Esophagus (tissue), 2 donors: Measurements from ENCODE around the gene UBR4. TPM values are rescaled to one million over a fixed set of nuclear protein-coding genes. Genes with fewer than 3 reads are reported as not detected.

Experiments
- H3K27ac ChIP-seq, 2 donors: one replicate each; pipeline ENCODE4 v1.5.1; 2013; ENCODE audit warnings: low read depth in 2 of 2, mild to moderate bottlenecking in 2 of 2, inconsistent platforms in 1 of 2, low read length in 1 of 2, moderate library complexity in 1 of 2
- H3K27me3 ChIP-seq, 2 donors: one replicate each; pipeline ENCODE4 v1.6.1; 2013; ENCODE audit warnings: low read length in 2 of 2, control low read depth in 1 of 2, mild to moderate bottlenecking in 1 of 2; ENCODE audit not compliant: insufficient read depth in 2 of 2, control insufficient read depth in 1 of 2
- H3K36me3 ChIP-seq, 2 donors: one replicate each; pipeline ENCODE4 v1.6.1; 2013; ENCODE audit warnings: low read length in 1 of 2; ENCODE audit not compliant: control insufficient read depth in 2 of 2, insufficient read depth in 2 of 2
- H3K4me1 ChIP-seq, 2 donors: one replicate each; pipeline ENCODE4 v1.6.1; 2013; ENCODE audit warnings: low read length in 1 of 2; ENCODE audit not compliant: control insufficient read depth in 2 of 2, insufficient read depth in 2 of 2
- H3K4me3 ChIP-seq, 2 donors: one replicate each; pipeline ENCODE4 v1.5.1; 2013; ENCODE audit warnings: low read length in 2 of 2, mild to moderate bottlenecking in 2 of 2, low read depth in 1 of 2, moderate library complexity in 1 of 2
- H3K9me3 ChIP-seq, 2 donors: one replicate each; pipeline ENCODE4 v1.6.1; 2013; ENCODE audit warnings: mild to moderate bottlenecking in 2 of 2, low read depth in 1 of 2, low read length in 1 of 2, moderate library complexity in 1 of 2; ENCODE audit not compliant: control insufficient read depth in 2 of 2, insufficient read depth in 1 of 2
- WGBS, 2 donors: extraction: QIAGEN DNeasy Blood & Tissue Kit; methylation state at CpG; one replicate each; pipeline ENCODE4 v1.1.7; 2013; 5-methylcytosine and 5-hydroxymethylcytosine counted together
- polyA plus RNA-seq, 2 donors: library from polyadenylated mRNA; stranded (reverse); fragments of 200-250 nt; gene quantifications; one replicate each; pipeline ENCODE4 v1.2.3, GENCODE V29; 2013
- donor health status: healthy with polysubstance abuse.
- donor health status: Bipolar disorder and iron deficiency.

UBR4 gene
- polyA plus RNA-seq, 2 donors, result 81.9 to 89.9 TPM

GRCh38 chr1:19160831-19161230, 49.2 kb downstream of the UBR4 start:
- no peaks in the 10 kb centered on the region for H3K4me1 ChIP-seq
- no peaks in the 10 kb centered on the region for H3K9me3 ChIP-seq
- no peaks in the 10 kb centered on the region for H3K27me3 ChIP-seq
- H3K36me3 ChIP-seq, result peaks cover 36 to 57% of the 10 kb centered on the region in 2 donors
- WGBS, 2 donors, result 95 to 96% methylated on average over 7 of the region's 7 CpGs
- H3K27ac ChIP-seq, result no peak overlapping the region
- H3K4me3 ChIP-seq, result no peak overlapping the region

- peaks cover 47 to 58% of the 10 kb centered on the region in 2 donors for H3K36me3 ChIP-seq
- WGBS, 2 donors, result 86 to 89% methylated on average over 8 of the region's 8 CpGs
- no peak overlapping the region for H3K4me3 ChIP-seq
- no peaks in the 10 kb centered on the region for H3K27me3 ChIP-seq
- peak overlapping the region in 1 of 2 donors; percentile 14 for H3K27ac ChIP-seq
- H3K9me3 ChIP-seq, result no peaks in the 10 kb centered on the region
- H3K4me1 ChIP-seq, result no peaks in the 10 kb centered on the region
Observed at GRCh38 chr1:19157653-19158052, 52.4 kb downstream of the UBR4 start.

- Histone ChIP-seq H3K4me1 (no peaks in the 10 kb centered on the region), H3K27ac (no peak overlapping the region), H3K9me3 (no peaks in the 10 kb centered on the region), H3K4me3 (no peak overlapping the region), H3K27me3 (no peaks in the 10 kb centered on the region), H3K36me3 (peaks cover 52 to 57% of the 10 kb centered on the region in 2 donors)
- WGBS, 2 donors, result 52 to 54% methylated on average over 5 of the region's 5 CpGs
Observed at GRCh38 chr1:19156676-19157075, 53.4 kb downstream of the UBR4 start.

GRCh38 chr1:19154876-19155275, 55.2 kb downstream of the UBR4 start:
- H3K36me3 ChIP-seq, result peaks cover 47 to 59% of the 10 kb centered on the region in 2 donors

GRCh38 chr1:19153169-19153568, 56.9 kb downstream of the UBR4 start:
- H3K4me1 ChIP-seq, result no peaks in the 10 kb centered on the region
- H3K36me3 ChIP-seq, result peaks cover 56 to 63% of the 10 kb centered on the region in 2 donors
- H3K4me3 ChIP-seq, result no peak overlapping the region
- no peaks in the 10 kb centered on the region for H3K9me3 ChIP-seq
- 93 to 94% methylated on average over 7 of the region's 7 CpGs for WGBS, 2 donors
- no peaks in the 10 kb centered on the region for H3K27me3 ChIP-seq
- no peak overlapping the region for H3K27ac ChIP-seq

More at GRCh38 chr1:19154876-19155275, 55.2 kb downstream of the UBR4 start:
- no peaks in the 10 kb centered on the region for H3K27me3 ChIP-seq
- H3K4me1 ChIP-seq, result no peaks in the 10 kb centered on the region
- H3K27ac ChIP-seq, result no peak overlapping the region
- H3K9me3 ChIP-seq, result no peaks in the 10 kb centered on the region
- H3K4me3 ChIP-seq, result no peak overlapping the region
- WGBS, 2 donors, result 79 to 83% methylated on average over 7 of the region's 7 CpGs

- 94 to 97% methylated on average over 9 of the region's 9 CpGs for WGBS, 2 donors
- Histone ChIP-seq H3K27me3 (no peaks in the 10 kb centered on the region), H3K27ac (no peak overlapping the region), H3K4me1 (no peaks in the 10 kb centered on the region), H3K36me3 (peaks cover 61 to 66% of the 10 kb centered on the region in 2 donors), H3K4me3 (no peak overlapping the region), H3K9me3 (no peaks in the 10 kb centered on the region)
Observed at GRCh38 chr1:19151537-19151936, 58.5 kb downstream of the UBR4 start.

- Histone ChIP-seq H3K27me3 (no peaks in the 10 kb centered on the region), H3K4me3 (no peak overlapping the region), H3K4me1 (no peaks in the 10 kb centered on the region), H3K27ac (no peak overlapping the region), H3K36me3 (peaks cover 62 to 65% of the 10 kb centered on the region in 2 donors), H3K9me3 (no peaks in the 10 kb centered on the region)
- 80 to 89% methylated on average over 3 of the region's 3 CpGs for WGBS, 2 donors
Observed at GRCh38 chr1:19149736-19150135, 60.3 kb downstream of the UBR4 start.

- peaks cover 29 to 34% of the 10 kb centered on the region in 2 donors for H3K36me3 ChIP-seq
- no peaks in the 10 kb centered on the region for H3K9me3 ChIP-seq
- no peak overlapping the region for H3K27ac ChIP-seq
- H3K4me1 ChIP-seq, result no peaks in the 10 kb centered on the region
- 81 to 84% methylated on average over 12 of the region's 12 CpGs for WGBS, 2 donors
- H3K27me3 ChIP-seq, result no peaks in the 10 kb centered on the region
- H3K4me3 ChIP-seq, result no peak overlapping the region
Observed at GRCh38 chr1:19140465-19140864, 69.6 kb downstream of the UBR4 start.

- Histone ChIP-seq H3K4me3 (no peak overlapping the region), H3K27me3 (no peaks in the 10 kb centered on the region), H3K27ac (no peak overlapping the region), H3K36me3 (peaks cover 29 to 32% of the 10 kb centered on the region in 2 donors), H3K9me3 (no peaks in the 10 kb centered on the region), H3K4me1 (no peaks in the 10 kb centered on the region)
- WGBS, 2 donors, result 68 to 73% methylated on average over 3 of the region's 3 CpGs
Observed at GRCh38 chr1:19139711-19140110, 70.4 kb downstream of the UBR4 start.

GRCh38 chr1:19138958-19139581, 71.0 kb downstream of the UBR4 start:
- no peaks in the 10 kb centered on the region for H3K4me1 ChIP-seq
- H3K27me3 ChIP-seq, result no peaks in the 10 kb centered on the region
- no peaks in the 10 kb centered on the region for H3K9me3 ChIP-seq
- 75 to 79% methylated on average over 13 of the region's 13 CpGs for WGBS, 2 donors
- peaks cover 29 to 31% of the 10 kb centered on the region in 2 donors for H3K36me3 ChIP-seq
- no peak overlapping the region for H3K4me3 ChIP-seq
- H3K27ac ChIP-seq, result no peak overlapping the region
